Measurements from ENCODE around the gene PTPMT1.
A peak's percentile ranks its signal among the peaks of the same experiment; 100 is the strongest.

Gene PTPMT1

DNA sequence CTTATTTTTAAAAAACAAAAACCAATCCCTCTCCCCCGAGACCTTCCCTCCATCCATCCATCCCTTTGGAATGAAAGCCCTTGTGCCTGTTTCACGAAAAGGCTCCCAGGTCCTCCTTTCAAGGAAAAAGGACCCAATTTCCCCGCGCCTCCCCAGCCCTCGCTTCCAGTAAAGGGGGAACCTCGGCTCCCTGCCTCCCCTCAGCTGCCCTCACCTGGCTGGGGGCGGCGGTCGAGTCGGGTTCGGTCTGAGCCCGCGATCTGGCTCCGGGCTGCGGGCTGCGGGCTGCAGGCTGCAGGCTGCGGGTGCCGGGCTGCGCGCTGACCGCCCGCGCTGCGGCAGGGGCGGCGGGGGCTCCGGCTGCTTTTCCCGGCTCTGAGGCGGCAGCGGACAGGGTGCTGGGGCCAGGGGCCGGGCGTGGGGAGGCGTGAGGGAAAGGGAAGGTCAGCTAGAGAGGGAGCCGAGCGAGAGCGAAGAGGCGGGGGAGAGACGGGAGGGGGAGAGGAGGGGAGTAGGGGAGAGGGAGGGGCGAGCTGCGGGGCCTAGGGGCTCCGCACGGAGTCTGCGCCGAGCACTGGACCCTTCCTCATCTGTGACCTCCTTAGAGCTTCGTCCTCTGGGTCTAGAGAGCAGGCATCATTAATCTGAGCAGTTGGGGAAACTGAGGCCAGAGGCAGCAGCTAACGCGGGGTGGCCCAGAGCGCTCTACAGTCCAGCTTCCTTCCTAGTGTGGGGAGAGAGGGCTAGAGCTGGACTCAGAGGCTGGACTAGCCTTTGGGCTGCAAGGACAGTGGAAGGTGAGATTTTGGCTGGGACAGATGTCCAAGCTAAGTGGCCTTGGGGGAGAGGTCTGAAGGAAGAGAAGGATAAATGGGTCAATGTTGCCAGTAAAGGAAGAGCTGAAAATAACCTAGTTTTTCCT is 28.8 kb downstream of the PTPMT1 start, which contains the start of gene C1QTNF4:
TSS of gene C1QTNF4 (minus strand) at position 478 of the 922 bp plus-strand sequence. CDS start 3,601 bp downstream, outside the sequence.
- no peaks in the 10 kb centered on the region for H3K9me3 ChIP-seq (ENCODE audit: control insufficient read depth, insufficient read depth, low read length)
- no peak within 1 kb of the TSS for H3K27ac ChIP-seq (ENCODE audit: low read depth, low read length)
- H3K9ac ChIP-seq (ENCODE audit: low read depth, low read length): no peak within 1 kb of the TSS
- H3K27me3 ChIP-seq (ENCODE audit: control insufficient read depth, insufficient read depth, low read length): peaks cover 49% of the 10 kb centered on the region
- H3K36me3 ChIP-seq (ENCODE audit: control insufficient read depth, insufficient read depth, low read length): no peaks in the 10 kb centered on the region
- peak within 1 kb of the TSS; percentile 77 for H3K4me3 ChIP-seq (ENCODE audit: low read depth, low read length)
- H3K4me1 ChIP-seq (ENCODE audit: control insufficient read depth, insufficient read depth, low read length): peaks cover 10% of the 10 kb centered on the region; the same call in 1 of the 2 replicates

DNA sequence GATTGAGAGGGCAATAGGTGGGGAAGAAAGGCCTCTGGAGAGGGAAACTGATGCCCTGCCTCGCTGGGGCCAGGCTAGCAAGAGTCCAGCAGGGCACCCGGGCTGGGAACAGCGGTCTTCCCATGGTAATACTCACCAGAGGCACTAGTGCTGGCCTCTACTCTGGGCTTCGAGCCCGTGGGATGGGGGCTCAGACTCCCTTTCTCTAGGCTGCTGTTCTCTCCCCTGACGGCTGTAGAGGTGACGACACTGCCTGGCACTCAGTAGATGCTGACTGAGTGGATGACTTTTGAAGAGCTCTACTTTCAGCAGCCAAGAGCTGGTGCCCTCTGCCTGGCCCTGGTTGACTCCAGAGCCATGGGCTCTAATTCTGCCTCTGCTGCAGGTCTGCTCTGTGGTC is 29.6 kb downstream of the PTPMT1 start:
- peaks cover 17% of the 10 kb centered on the region; the same call in 1 of the 2 replicates for H3K4me1 ChIP-seq (ENCODE audit: control insufficient read depth, insufficient read depth, low read length)
- no peaks in the 10 kb centered on the region for H3K36me3 ChIP-seq (ENCODE audit: control insufficient read depth, insufficient read depth, low read length)
- no peak overlapping the region for H3K9ac ChIP-seq (ENCODE audit: low read depth, low read length)
- H3K27ac ChIP-seq (ENCODE audit: low read depth, low read length): no peak overlapping the region
- H3K9me3 ChIP-seq (ENCODE audit: control insufficient read depth, insufficient read depth, low read length): no peaks in the 10 kb centered on the region
- H3K27me3 ChIP-seq (ENCODE audit: control insufficient read depth, insufficient read depth, low read length): peaks cover 49% of the 10 kb centered on the region
- no peak overlapping the region for H3K4me3 ChIP-seq (ENCODE audit: low read depth, low read length)

DNA sequence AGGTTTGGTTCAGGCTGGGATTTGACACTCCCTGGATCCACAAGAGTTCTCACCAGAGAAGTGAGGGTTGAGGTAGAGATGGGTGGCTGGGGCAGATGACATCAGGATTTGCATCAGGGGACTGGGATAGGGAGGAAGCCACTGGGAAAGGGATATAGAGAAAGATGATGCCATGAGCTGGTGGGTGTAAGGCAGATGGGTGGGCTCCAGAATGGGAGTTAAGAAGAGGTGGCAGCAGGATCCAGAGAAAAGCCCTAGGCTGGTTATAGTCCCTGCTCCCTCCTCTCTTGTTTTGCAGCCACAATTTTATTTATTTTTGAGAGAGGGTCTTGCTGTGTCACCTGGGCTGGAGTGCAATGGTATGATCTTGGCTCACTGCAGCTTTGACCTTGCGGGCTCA is 30.6 kb downstream of the PTPMT1 start:
- Histone ChIP-seq H3K27me3 (ENCODE audit: control insufficient read depth, insufficient read depth, low read length) (peaks cover 46% of the 10 kb centered on the region), H3K9me3 (ENCODE audit: control insufficient read depth, insufficient read depth, low read length) (no peaks in the 10 kb centered on the region), H3K4me1 (ENCODE audit: control insufficient read depth, insufficient read depth, low read length) (peaks cover 17% of the 10 kb centered on the region; the same call in 1 of the 2 replicates), H3K9ac (ENCODE audit: low read depth, low read length) (no peak overlapping the region), H3K36me3 (ENCODE audit: control insufficient read depth, insufficient read depth, low read length) (no peaks in the 10 kb centered on the region), H3K27ac (ENCODE audit: low read depth, low read length) (no peak overlapping the region), H3K4me3 (ENCODE audit: low read depth, low read length) (no peak overlapping the region)

DNA sequence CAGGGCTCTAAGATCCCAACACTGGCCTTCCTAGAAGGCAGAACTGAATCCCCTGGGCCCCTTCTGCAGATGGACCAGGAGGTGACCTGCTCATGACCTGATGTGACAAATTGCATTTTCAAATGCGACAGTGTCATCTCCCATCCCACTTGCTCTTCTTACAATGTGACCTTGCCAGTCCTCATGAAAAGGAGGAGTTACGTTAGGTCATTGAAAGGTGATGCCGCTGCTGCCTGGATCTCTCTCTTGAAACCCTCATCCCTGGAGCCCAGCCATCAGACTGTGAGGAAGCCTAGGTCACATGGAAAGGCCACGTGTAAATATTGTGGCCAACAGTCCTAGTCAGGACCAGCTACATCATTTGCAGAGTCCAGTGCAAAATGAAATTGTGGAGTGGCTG is 34.5 kb downstream of the PTPMT1 start:
- H3K4me3 ChIP-seq (ENCODE audit: low read depth, low read length): no peak overlapping the region
- no peaks in the 10 kb centered on the region for H3K9me3 ChIP-seq (ENCODE audit: control insufficient read depth, insufficient read depth, low read length)
- no peaks in the 10 kb centered on the region for H3K36me3 ChIP-seq (ENCODE audit: control insufficient read depth, insufficient read depth, low read length)
- H3K27me3 ChIP-seq (ENCODE audit: control insufficient read depth, insufficient read depth, low read length): peaks cover 13% of the 10 kb centered on the region
- H3K27ac ChIP-seq (ENCODE audit: low read depth, low read length): no peak overlapping the region
- H3K4me1 ChIP-seq (ENCODE audit: control insufficient read depth, insufficient read depth, low read length): peaks cover 9% of the 10 kb centered on the region; the same call in 1 of the 2 replicates
- H3K9ac ChIP-seq (ENCODE audit: low read depth, low read length): no peak overlapping the region

DNA sequence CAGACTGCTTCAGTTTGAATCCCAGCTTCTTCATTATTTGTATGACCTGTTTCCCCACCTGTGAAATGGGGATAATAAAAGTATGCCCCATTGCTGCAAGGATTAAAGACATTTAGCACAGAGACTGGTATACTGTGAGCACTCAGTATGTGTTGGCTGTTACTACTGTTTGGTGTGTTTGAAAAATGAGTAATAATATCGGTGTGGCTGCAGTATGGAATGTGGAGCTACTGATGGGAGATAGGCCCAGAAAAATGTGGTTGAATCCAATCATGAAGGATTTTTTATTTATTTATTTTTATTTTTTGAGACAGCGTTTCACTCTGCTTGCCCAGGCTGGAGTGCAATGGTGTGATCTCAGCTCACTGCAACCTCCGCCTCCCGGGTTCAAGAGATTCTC is 37.9 kb downstream of the PTPMT1 start:
- H3K27me3 ChIP-seq (ENCODE audit: control insufficient read depth, insufficient read depth, low read length): no peaks in the 10 kb centered on the region
- no peaks in the 10 kb centered on the region for H3K36me3 ChIP-seq (ENCODE audit: control insufficient read depth, insufficient read depth, low read length)
- H3K9ac ChIP-seq (ENCODE audit: low read depth, low read length): no peak overlapping the region
- H3K27ac ChIP-seq (ENCODE audit: low read depth, low read length): no peak overlapping the region
- H3K9me3 ChIP-seq (ENCODE audit: control insufficient read depth, insufficient read depth, low read length): no peaks in the 10 kb centered on the region
- no peak overlapping the region for H3K4me3 ChIP-seq (ENCODE audit: low read depth, low read length)
- peaks cover 9% of the 10 kb centered on the region; the same call in 1 of the 2 replicates for H3K4me1 ChIP-seq (ENCODE audit: control insufficient read depth, insufficient read depth, low read length)

DNA sequence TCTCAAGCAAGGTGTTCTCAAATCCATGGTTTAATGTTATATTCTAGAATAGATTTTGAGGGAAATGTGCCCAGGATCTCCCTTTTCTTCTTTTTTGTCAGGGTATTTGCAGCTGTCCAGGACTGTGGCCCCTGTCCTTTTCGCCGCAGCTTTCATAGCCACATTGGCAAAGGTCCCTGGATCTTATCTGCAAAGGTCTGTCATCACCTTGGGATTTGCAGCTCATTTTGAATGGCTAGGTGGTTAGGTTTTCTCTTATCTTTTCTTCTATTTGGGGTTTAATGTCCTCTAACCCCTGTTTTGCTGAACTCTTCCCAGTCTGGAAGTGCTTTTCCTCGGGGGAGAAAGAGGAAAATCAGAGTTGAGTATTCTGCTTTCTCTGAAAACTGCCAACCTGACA is 40.5 kb downstream of the PTPMT1 start:
- no peaks in the 10 kb centered on the region for H3K4me1 ChIP-seq (ENCODE audit: control insufficient read depth, insufficient read depth, low read length)
- H3K27ac ChIP-seq (ENCODE audit: low read depth, low read length): no peak overlapping the region
- H3K9me3 ChIP-seq (ENCODE audit: control insufficient read depth, insufficient read depth, low read length): no peaks in the 10 kb centered on the region
- H3K27me3 ChIP-seq (ENCODE audit: control insufficient read depth, insufficient read depth, low read length): no peaks in the 10 kb centered on the region
- H3K9ac ChIP-seq (ENCODE audit: low read depth, low read length): no peak overlapping the region
- no peak overlapping the region for H3K4me3 ChIP-seq (ENCODE audit: low read depth, low read length)
- no peaks in the 10 kb centered on the region for H3K36me3 ChIP-seq (ENCODE audit: control insufficient read depth, insufficient read depth, low read length)

DNA sequence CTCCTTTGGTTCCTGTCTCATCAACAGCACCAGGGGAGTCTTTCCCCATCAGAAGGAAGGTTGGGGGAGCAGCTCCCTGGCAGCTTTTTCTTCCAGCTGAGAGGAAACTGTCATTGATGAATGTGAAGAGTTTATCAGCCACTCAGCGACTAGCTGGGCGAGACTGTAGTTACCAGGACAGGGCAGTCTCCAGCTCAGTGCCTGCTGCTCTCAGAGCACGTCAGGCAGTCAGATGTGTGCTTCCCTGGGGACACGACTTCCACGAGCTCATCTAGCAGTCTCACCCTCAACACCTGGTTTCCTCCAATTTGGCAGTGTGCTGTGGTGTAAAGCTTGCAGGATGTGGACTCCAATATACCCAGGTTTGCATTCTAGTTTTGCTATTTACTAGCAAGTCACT is 41.3 kb downstream of the PTPMT1 start:
- Histone ChIP-seq H3K9ac (ENCODE audit: low read depth, low read length) (no peak overlapping the region), H3K4me1 (ENCODE audit: control insufficient read depth, insufficient read depth, low read length) (no peaks in the 10 kb centered on the region), H3K9me3 (ENCODE audit: control insufficient read depth, insufficient read depth, low read length) (no peaks in the 10 kb centered on the region), H3K27me3 (ENCODE audit: control insufficient read depth, insufficient read depth, low read length) (no peaks in the 10 kb centered on the region), H3K27ac (ENCODE audit: low read depth, low read length) (no peak overlapping the region), H3K36me3 (ENCODE audit: control insufficient read depth, insufficient read depth, low read length) (no peaks in the 10 kb centered on the region; the same call in 1 of the 2 replicates), H3K4me3 (ENCODE audit: low read depth, low read length) (no peak overlapping the region)

DNA sequence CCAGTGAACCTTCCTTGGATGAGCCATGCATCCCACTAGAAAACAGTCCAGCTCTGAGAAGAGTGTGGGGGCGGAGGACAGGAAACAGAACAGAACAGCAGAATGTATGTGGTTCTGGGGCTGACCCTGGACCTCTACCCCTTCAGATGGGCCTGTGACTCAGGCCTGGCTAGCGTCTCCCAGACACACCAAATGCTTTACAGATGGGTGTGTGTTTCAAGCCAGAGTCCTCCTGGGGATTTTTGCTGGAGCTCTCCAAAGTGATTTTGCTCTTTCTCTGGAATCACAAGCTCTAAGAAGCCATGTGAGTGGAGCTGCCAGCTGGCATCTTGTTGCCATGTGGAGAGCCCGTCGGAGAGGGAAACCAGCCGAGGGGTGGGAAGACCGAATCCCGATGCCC is 42.0 kb downstream of the PTPMT1 start:
- H3K27ac ChIP-seq (ENCODE audit: low read depth, low read length): no peak overlapping the region
- no peaks in the 10 kb centered on the region for H3K4me1 ChIP-seq (ENCODE audit: control insufficient read depth, insufficient read depth, low read length)
- no peaks in the 10 kb centered on the region; the same call in 1 of the 2 replicates for H3K36me3 ChIP-seq (ENCODE audit: control insufficient read depth, insufficient read depth, low read length)
- H3K4me3 ChIP-seq (ENCODE audit: low read depth, low read length): no peak overlapping the region
- H3K9me3 ChIP-seq (ENCODE audit: control insufficient read depth, insufficient read depth, low read length): no peaks in the 10 kb centered on the region
- H3K9ac ChIP-seq (ENCODE audit: low read depth, low read length): no peak overlapping the region
- H3K27me3 ChIP-seq (ENCODE audit: control insufficient read depth, insufficient read depth, low read length): no peaks in the 10 kb centered on the region

DNA sequence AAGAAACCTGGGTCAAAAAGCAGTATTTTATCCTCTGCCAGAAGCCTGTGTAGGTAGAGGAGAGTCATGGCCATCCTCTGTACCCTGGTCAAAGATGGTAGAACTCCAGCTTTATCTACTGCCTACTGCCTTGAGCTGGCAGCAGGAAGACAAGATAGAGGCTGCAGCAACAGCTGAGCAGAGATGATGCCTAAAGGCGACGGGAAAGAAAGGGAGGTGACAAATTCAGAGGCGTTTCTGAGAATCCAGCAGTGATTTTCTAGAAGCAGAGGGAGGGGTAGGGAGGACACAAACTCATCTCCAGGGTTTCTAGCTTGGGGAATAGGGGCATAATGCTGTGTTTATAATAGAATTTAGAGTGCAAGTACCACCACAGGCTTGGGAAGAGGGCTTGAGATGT is 44.3 kb downstream of the PTPMT1 start:
- Histone ChIP-seq H3K27ac (ENCODE audit: low read depth, low read length) (no peak overlapping the region), H3K4me3 (ENCODE audit: low read depth, low read length) (no peak overlapping the region), H3K36me3 (ENCODE audit: control insufficient read depth, insufficient read depth, low read length) (no peaks in the 10 kb centered on the region; the same call in 1 of the 2 replicates), H3K9me3 (ENCODE audit: control insufficient read depth, insufficient read depth, low read length) (no peaks in the 10 kb centered on the region), H3K27me3 (ENCODE audit: control insufficient read depth, insufficient read depth, low read length) (no peaks in the 10 kb centered on the region), H3K9ac (ENCODE audit: low read depth, low read length) (no peak overlapping the region), H3K4me1 (ENCODE audit: control insufficient read depth, insufficient read depth, low read length) (no peaks in the 10 kb centered on the region)

DNA sequence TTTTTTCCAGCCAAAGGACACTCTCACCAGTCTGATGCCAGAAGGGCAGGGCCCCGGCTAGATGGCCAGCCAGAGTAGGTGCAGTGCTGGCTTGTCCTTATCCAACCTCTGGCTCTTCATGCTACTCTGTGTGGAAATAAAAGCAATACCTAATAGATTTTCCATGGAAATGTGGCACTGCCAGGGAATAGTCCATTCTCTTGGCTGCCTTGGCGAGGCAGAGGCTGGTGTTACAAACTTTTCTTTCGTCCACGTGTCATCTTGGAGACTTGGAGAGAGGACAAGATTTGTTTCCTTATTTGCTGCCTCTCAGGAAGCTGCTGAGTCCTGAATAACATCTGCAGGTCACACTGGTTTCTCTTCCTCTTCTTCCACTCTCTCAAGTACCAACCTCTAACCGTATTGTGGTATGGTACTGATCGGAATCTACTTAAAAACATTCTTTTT is 46.0 kb downstream of the PTPMT1 start:
- Histone ChIP-seq H3K4me1 (ENCODE audit: control insufficient read depth, insufficient read depth, low read length) (no peaks in the 10 kb centered on the region), H3K9me3 (ENCODE audit: control insufficient read depth, insufficient read depth, low read length) (no peaks in the 10 kb centered on the region), H3K4me3 (ENCODE audit: low read depth, low read length) (no peak overlapping the region), H3K27ac (ENCODE audit: low read depth, low read length) (no peak overlapping the region), H3K9ac (ENCODE audit: low read depth, low read length) (no peak overlapping the region), H3K27me3 (ENCODE audit: control insufficient read depth, insufficient read depth, low read length) (no peaks in the 10 kb centered on the region), H3K36me3 (ENCODE audit: control insufficient read depth, insufficient read depth, low read length) (no peaks in the 10 kb centered on the region; the same call in 1 of the 2 replicates)

DNA sequence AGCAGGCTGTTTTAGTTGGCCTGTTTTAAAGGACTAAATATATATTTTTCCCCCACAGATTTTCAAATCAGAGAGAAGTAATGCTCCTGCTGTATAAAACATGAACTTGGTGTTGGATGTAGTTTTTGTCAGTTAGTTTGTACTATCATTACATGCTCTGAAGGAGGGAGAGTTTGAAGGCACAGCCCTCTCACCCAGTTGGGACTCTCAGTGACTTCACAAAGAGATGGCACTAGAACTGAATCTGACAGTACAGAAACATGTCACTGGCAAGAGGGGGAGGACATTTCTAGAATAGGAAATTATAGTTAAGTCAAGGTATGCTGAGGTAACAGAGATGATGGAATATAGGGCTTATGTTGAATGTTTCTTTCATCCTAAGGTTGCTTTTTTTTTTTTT is 49.9 kb downstream of the PTPMT1 start:
- H3K4me1 ChIP-seq (ENCODE audit: control insufficient read depth, insufficient read depth, low read length): no peaks in the 10 kb centered on the region
- no peak overlapping the region for H3K9ac ChIP-seq (ENCODE audit: low read depth, low read length)
- no peaks in the 10 kb centered on the region for H3K9me3 ChIP-seq (ENCODE audit: control insufficient read depth, insufficient read depth, low read length)
- H3K27me3 ChIP-seq (ENCODE audit: control insufficient read depth, insufficient read depth, low read length): no peaks in the 10 kb centered on the region
- H3K4me3 ChIP-seq (ENCODE audit: low read depth, low read length): no peak overlapping the region
- H3K27ac ChIP-seq (ENCODE audit: low read depth, low read length): no peak overlapping the region
- H3K36me3 ChIP-seq (ENCODE audit: control insufficient read depth, insufficient read depth, low read length): peaks cover 24% of the 10 kb centered on the region
